ENCODE measurements around the gene CNP.

CNP gene

GRCh38 chr17:41968676-41969075 lies 2.1 kb downstream of the CNP start:
- no peaks in the 10 kb centered on the region for H3K27me3 ChIP-seq (replicated peaks)
- in situ Hi-C loops (cut with HindIII; ENCODE audit: low pct_ligation_motif_present, low sequenced_read_pairs), result loop anchor here (25.0 kb wide), 1 partner anchor 144 kb away; the partner anchor contains the start of genes DHX58, HSPB9 and KAT2A
- H3K4me3 ChIP-seq (ENCODE audit: low read depth, low read length), result no peak overlapping the region
- no peak overlapping the region for H3K27ac ChIP-seq
- peaks cover 32% of the 10 kb centered on the region for H3K36me3 ChIP-seq (replicated peaks)
- no peak for TF ChIP-seq CTCF (IDR thresholded peaks at IDR 0.05; ENCODE audit: low read depth, low read length, missing control alignments)
- DNase-seq, result no peak

- no peak overlapping the region for H3K4me3 ChIP-seq (ENCODE audit: low read depth, low read length)
- TF ChIP-seq CTCF (IDR thresholded peaks at IDR 0.05; ENCODE audit: low read depth, low read length, missing control alignments), result no peak
- H3K36me3 ChIP-seq (replicated peaks), result peaks cover 53% of the 10 kb centered on the region
- DNase-seq, result no peak
- in situ Hi-C loops (cut with HindIII; ENCODE audit: low pct_ligation_motif_present, low sequenced_read_pairs), result loop anchor here (25.0 kb wide), 1 partner anchor 141 kb away; the partner anchor contains the start of genes DHX58, HSPB9 and KAT2A
- no peak overlapping the region for H3K27ac ChIP-seq
- H3K27me3 ChIP-seq (replicated peaks), result no peaks in the 10 kb centered on the region
Measured at GRCh38 chr17:41970901-41971331, 4.3 kb downstream of the CNP start.

DNA sequence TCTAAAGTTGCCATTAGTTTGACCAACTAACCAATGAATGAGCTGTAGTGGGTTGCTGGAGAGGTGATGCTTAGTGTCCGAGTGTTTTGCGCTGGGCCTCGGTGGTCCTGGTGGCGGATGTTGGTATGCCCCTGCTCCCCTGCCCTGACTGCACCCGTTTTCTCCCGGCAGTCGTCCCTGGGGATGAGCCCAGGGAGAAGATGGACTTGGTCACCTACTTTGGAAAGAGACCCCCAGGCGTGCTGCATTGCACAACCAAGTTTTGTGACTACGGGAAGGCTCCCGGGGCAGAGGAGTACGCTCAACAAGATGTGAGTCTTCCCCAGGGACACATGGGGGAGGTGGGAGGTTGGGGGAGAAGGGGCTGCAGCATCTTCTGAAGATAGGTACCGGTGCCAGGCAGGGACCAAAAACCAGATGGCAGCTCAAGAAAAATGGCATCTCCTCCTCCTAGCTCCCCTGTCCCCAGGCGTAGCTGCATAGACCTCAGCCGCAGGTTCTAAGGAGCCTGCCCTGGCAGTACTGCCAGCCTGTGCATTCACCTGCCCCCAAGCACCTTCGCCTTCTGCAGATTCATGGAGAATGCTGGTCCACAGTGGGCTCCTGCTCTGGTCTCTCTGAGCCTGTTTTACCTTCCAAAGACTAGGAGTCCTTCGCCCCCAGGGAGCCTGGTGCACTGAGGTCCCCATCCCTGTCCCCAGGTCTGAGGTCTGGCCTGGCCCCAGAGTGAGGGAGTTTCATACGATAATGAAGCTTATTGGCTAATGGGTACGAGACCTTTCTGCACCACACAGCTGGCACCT lies 5.3 kb downstream of the CNP start:
- no peak overlapping the region for H3K4me3 ChIP-seq (ENCODE audit: low read depth, low read length)
- peaks cover 63% of the 10 kb centered on the region for H3K36me3 ChIP-seq (replicated peaks)
- no peak for TF ChIP-seq CTCF (IDR thresholded peaks at IDR 0.05; ENCODE audit: low read depth, low read length, missing control alignments)
- no peaks in the 10 kb centered on the region for H3K27me3 ChIP-seq (replicated peaks)
- no peak overlapping the region for H3K27ac ChIP-seq
- in situ Hi-C loops (cut with HindIII; ENCODE audit: low pct_ligation_motif_present, low sequenced_read_pairs), result loop anchor here (25.0 kb wide), 1 partner anchor 140 kb away; the partner anchor contains the start of genes DHX58, HSPB9 and KAT2A
- DNase-seq, result no peak

DNA sequence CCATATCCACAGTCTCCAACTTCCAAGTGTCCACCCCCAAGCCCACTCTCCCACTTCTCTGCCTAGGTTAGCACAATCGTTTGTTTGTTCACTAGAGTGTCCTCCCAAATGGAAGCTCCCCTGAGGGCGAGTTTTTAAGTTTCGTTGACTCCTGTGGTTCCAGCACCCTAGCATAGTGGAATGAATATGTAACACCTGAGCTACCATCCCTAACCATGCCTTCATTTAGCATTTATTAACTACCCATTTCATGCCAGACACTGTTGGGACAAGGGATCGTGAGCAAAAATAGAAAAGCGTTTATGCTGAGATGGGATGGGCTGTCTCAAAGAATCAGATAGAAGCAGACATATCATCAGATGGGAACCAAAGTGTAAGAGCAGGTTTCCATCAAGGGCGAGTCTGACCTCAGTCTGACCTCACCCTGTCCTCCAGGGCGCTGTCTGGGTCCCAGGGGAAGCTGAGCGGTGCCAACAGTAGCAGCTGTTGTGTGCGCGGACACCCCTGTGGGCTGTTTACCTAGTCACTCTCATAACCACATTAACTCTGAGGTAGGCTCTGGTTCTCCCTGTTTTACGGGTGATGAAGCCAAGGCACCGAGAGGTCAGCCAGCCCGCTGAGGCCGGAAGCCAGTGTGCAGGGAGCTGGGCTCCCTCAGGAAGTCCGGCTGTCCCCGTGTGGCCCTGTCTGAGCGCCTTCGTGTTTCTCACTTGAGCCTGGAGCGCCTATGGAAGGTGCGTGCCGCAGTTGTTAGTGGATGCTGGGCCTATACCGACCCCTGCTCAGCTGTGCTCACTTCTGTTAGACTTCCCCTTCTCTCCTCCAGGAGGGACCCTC lies 6.2 kb downstream of the CNP start:
- in situ Hi-C loops (cut with HindIII; ENCODE audit: low pct_ligation_motif_present, low sequenced_read_pairs), result loop anchor here (25.0 kb wide), 1 partner anchor 140 kb away; the partner anchor contains the start of genes DHX58, HSPB9 and KAT2A
- Histone ChIP-seq H3K4me3 (ENCODE audit: low read depth, low read length) (no peak overlapping the region), H3K27ac (peak overlapping the region; percentile 9), H3K36me3 (replicated peaks) (peaks cover 72% of the 10 kb centered on the region), H3K27me3 (replicated peaks) (no peaks in the 10 kb centered on the region)
- no peak for TF ChIP-seq CTCF (IDR thresholded peaks at IDR 0.05; ENCODE audit: low read depth, low read length, missing control alignments)
- DNase-seq, result peak; percentile 31

- H3K27me3 ChIP-seq (replicated peaks), result no peaks in the 10 kb centered on the region
- H3K36me3 ChIP-seq (replicated peaks), result peaks cover 77% of the 10 kb centered on the region
- no peak for TF ChIP-seq CTCF (IDR thresholded peaks at IDR 0.05; ENCODE audit: low read depth, low read length, missing control alignments)
- DNase-seq, result no peak
- in situ Hi-C loops (cut with HindIII; ENCODE audit: low pct_ligation_motif_present, low sequenced_read_pairs), result loop anchor here (25.0 kb wide), 1 partner anchor 139 kb away; the partner anchor contains the start of genes DHX58, HSPB9 and KAT2A
- H3K4me3 ChIP-seq (ENCODE audit: low read depth, low read length), result no peak overlapping the region
- peak overlapping the region; percentile 9 for H3K27ac ChIP-seq
Measured at GRCh38 chr17:41973408-41973811, 6.8 kb downstream of the CNP start.
